Panc1 (cell line): ENCODE measurements around the gene MADD. TPM values are rescaled to one million over a fixed set of nuclear protein-coding genes. Genes with fewer than 3 reads are reported as not detected.

Experiments used
- ATAC-seq: fragments of 200-7000 bp; cut with Tn5 transposase; 2 replicates; pipeline ENCODE4 v1.9.1; 2020; ENCODE audit warnings: mild to moderate bottlenecking, moderate library complexity
- BruUV-seq: library from RNA; stranded (reverse); fragments of 400-500 nt; replicated peaks from 2 replicates; lab custom pipeline; 2021; lab: Mats Ljungman, UMichigan
- CTCF ChIA-PET: fragments of 300-600 bp; sonication (Branson Sonifier 250); formaldehyde crosslinking; loops from one replicate; lab custom pipeline; 2022; ENCODE audit warnings: antibody characterized with exemption; lab: Charles Lee
- POLR2A ChIA-PET: fragments of 300-600 bp; sonication (Branson Sonifier 250); formaldehyde crosslinking; loops from one replicate; lab custom pipeline; 2022; ENCODE audit warnings: antibody characterized with exemption; lab: Charles Lee
- DNase-seq: peaks from one replicate; pipeline ENCODE4 v3.0.0-alpha.2; 2010; ENCODE audit warnings: low read depth, low spot score
- H3K27ac ChIP-seq: 2 replicates; pipeline ENCODE4 v1.5.1; 2011; ENCODE audit warnings: mild to moderate bottlenecking, low read length, inconsistent platforms
- H3K27me3 ChIP-seq: fragments of 200-500 bp; sonication (Bioruptor generic); 2 replicates; pipeline ENCODE4 v1.6.0; 2014; ENCODE audit warnings: low read length, inconsistent platforms; ENCODE audit not compliant: control insufficient read depth, insufficient read depth
- H3K36me3 ChIP-seq: fragments of 200-500 bp; sonication (Bioruptor generic); 2 replicates; pipeline ENCODE4 v1.5.1; 2014; ENCODE audit warnings: inconsistent platforms, mild to moderate bottlenecking, low read length, moderate library complexity; ENCODE audit not compliant: control insufficient read depth, insufficient read depth
- H3K4me1 ChIP-seq: 2 replicates; pipeline ENCODE4 v1.5.1; 2011; ENCODE audit warnings: inconsistent platforms, mild to moderate bottlenecking, low read length, moderate library complexity; ENCODE audit not compliant: control insufficient read depth, insufficient read depth
- H3K4me3 ChIP-seq, 2 experiments: 2 replicates each; pipeline ENCODE4 v1.5.1; 2011 to 2012; ENCODE audit warnings: low read depth in 2 of 2, low read length in 2 of 2, mild to moderate bottlenecking in 2 of 2, inconsistent platforms in 1 of 2, moderate library complexity in 1 of 2
- H3K9me3 ChIP-seq: fragments of 200-500 bp; sonication (Bioruptor generic); 2 replicates; pipeline ENCODE4 v1.5.1; 2014; ENCODE audit warnings: low read depth, mild to moderate bottlenecking, inconsistent platforms, low read length, moderate library complexity; ENCODE audit not compliant: control insufficient read depth, insufficient read depth
- POLR2AphosphoS5 ChIP-seq: IDR thresholded peaks from 2 replicates; pipeline ENCODE4 v1.6.1; 2012; ENCODE audit warnings: mild to moderate bottlenecking, low read depth, low read length, moderate library complexity
- SIN3A ChIP-seq: IDR thresholded peaks from 2 replicates; pipeline ENCODE4 v1.6.1; 2012; ENCODE audit warnings: low read depth, mild to moderate bottlenecking, low read length, moderate library complexity, borderline replicate concordance; ENCODE audit not compliant: insufficient read depth
- TCF7L2 ChIP-seq: IDR thresholded peaks from 2 replicates; pipeline ENCODE4 v1.6.1; 2011; ENCODE audit warnings: mild to moderate bottlenecking, low read depth, low read length, inconsistent platforms
- in situ Hi-C: cut with HindIII; loops from 2 replicates; pipeline ENCODE4 v1.10.0; 2016; ENCODE audit warnings: low sequenced_read_pairs, low pct_unique_long_range_greater_than_20kb
- intact Hi-C: fragments of 100-400 bp; cut with micrococcal nuclease; formaldehyde crosslinking; loops from one replicate; pipeline ENCODE4 v1.10.0; 2022; ENCODE audit not compliant: unreplicated experiment
- total RNA-seq: library from RNA; stranded (reverse); gene quantifications from one replicate; pipeline ENCODE4 v1.2.1, GENCODE V29; 2021; ENCODE audit not compliant: unreplicated experiment
- TF ChIP-seq, protein P1 (sequence below): fragments of 450-650 bp; IDR thresholded peaks from 2 replicates; pipeline ENCODE4 v1.5.1; 2017; ENCODE audit warnings: mild to moderate bottlenecking
- TF ChIP-seq, protein P2 (sequence below), 2 experiments: IDR thresholded peaks; 2 replicates each; pipeline ENCODE4 v1.6.1; 2011 to 2012; ENCODE audit warnings: low read depth in 2 of 2, control low read depth in 1 of 2, low read length in 1 of 2, mild to moderate bottlenecking in 1 of 2, moderate library complexity in 1 of 2; ENCODE audit not compliant: insufficient read depth in 1 of 2

The MADD gene
- total RNA-seq, 1 experiment from 2014 or later = 51.1 TPM

DNA sequence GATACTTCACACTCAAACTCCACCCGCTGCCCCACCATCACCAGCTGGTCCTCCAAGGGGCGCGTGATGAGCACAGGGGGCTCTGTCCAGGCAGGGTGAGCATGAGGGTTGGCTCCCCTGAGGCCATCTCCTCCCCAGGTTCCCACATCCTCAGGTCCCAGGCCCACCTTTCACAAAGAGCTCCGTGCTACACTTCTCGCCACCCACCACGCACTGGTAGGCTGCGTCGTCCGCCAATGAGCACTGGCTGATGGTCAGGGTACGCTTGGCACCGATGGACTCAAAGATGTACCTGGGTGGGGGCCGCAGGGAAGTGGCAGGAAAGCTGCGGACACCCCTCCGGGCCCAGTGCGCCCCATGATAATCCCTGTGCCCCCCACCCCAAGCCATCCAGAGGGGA is 72.9 kb downstream of the MADD start:
- Histone ChIP-seq H3K9me3 (no peaks in the 10 kb centered on the region), H3K27ac (no peak overlapping the region), H3K4me1 (no peaks in the 10 kb centered on the region), H3K4me3 (no peak overlapping the region), H3K36me3 (no peaks in the 10 kb centered on the region), H3K27me3 (no peaks in the 10 kb centered on the region)
- ATAC-seq (no peak), DNase-seq (no peak)
- no TSS peak for BruUV-seq
- in situ Hi-C loops (no loop called here), intact Hi-C loops (no loop called here)
- POLR2A ChIA-PET = no interaction called here
- TF ChIP-seq TCF7L2 = no peak
- TF ChIP-seq POLR2AphosphoS5 = no peak
- TF ChIP-seq, protein P1, sequence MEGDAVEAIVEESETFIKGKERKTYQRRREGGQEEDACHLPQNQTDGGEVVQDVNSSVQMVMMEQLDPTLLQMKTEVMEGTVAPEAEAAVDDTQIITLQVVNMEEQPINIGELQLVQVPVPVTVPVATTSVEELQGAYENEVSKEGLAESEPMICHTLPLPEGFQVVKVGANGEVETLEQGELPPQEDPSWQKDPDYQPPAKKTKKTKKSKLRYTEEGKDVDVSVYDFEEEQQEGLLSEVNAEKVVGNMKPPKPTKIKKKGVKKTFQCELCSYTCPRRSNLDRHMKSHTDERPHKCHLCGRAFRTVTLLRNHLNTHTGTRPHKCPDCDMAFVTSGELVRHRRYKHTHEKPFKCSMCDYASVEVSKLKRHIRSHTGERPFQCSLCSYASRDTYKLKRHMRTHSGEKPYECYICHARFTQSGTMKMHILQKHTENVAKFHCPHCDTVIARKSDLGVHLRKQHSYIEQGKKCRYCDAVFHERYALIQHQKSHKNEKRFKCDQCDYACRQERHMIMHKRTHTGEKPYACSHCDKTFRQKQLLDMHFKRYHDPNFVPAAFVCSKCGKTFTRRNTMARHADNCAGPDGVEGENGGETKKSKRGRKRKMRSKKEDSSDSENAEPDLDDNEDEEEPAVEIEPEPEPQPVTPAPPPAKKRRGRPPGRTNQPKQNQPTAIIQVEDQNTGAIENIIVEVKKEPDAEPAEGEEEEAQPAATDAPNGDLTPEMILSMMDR = no peak
- TF ChIP-seq, protein P2, sequence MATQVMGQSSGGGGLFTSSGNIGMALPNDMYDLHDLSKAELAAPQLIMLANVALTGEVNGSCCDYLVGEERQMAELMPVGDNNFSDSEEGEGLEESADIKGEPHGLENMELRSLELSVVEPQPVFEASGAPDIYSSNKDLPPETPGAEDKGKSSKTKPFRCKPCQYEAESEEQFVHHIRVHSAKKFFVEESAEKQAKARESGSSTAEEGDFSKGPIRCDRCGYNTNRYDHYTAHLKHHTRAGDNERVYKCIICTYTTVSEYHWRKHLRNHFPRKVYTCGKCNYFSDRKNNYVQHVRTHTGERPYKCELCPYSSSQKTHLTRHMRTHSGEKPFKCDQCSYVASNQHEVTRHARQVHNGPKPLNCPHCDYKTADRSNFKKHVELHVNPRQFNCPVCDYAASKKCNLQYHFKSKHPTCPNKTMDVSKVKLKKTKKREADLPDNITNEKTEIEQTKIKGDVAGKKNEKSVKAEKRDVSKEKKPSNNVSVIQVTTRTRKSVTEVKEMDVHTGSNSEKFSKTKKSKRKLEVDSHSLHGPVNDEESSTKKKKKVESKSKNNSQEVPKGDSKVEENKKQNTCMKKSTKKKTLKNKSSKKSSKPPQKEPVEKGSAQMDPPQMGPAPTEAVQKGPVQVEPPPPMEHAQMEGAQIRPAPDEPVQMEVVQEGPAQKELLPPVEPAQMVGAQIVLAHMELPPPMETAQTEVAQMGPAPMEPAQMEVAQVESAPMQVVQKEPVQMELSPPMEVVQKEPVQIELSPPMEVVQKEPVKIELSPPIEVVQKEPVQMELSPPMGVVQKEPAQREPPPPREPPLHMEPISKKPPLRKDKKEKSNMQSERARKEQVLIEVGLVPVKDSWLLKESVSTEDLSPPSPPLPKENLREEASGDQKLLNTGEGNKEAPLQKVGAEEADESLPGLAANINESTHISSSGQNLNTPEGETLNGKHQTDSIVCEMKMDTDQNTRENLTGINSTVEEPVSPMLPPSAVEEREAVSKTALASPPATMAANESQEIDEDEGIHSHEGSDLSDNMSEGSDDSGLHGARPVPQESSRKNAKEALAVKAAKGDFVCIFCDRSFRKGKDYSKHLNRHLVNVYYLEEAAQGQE (IDR thresholded peaks at IDR 0.05; ENCODE audit: insufficient read depth in 1 of 2, low read depth in 2 of 2, low read length in 1 of 2) = no peak
- TF ChIP-seq SIN3A = no peak
- CTCF ChIA-PET = interaction anchor here (0.5 kb wide), 1 partner anchor 12 kb away, joined by 8 read pairs; no protein-coding TSS in a partner anchor

DNA sequence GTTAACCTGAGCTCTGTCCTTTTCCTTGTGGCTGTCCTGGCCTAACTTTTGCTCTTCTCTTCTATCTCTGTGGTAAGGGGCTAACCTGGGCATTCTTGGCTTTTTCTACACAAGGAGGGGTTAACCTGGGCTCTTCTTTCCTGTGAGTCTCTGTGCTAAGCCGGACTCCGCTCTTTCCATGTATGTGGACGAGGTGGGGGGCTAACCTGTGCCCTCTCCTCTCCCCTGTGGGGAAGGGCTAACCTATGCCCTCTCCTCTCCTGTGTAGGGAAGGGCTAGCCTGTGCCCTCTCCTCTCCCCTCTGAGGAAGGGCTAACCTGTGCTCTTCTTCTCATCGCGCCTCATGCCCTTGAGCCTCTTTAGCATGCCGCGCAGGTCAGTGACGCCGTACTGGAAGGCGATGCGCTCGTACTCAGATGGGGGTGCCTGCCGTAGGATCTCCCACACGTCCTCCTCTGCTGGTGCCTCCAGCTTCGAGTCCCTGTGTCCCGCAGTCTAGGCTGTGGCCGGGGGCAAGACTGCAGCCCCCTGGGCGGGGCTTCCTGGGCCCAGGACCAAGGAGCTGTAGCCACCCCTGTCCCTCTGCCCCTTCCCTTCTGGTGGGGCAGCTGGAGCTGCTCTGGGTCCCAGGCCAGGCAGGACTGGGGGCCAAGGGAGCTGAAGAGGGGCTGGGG is 76.1 kb downstream of the MADD start:
- ChIA-PET CTCF (interaction anchor here (0.9 kb wide), 1 partner anchor 9 kb away, joined by 3 read pairs; no protein-coding TSS in a partner anchor), POLR2A (no interaction called here)
- ATAC-seq (no peak), DNase-seq (no peak)
- no peaks in the 10 kb centered on the region for H3K9me3 ChIP-seq
- intact Hi-C loops = no loop called here
- H3K27me3 ChIP-seq = no peaks in the 10 kb centered on the region
- no TSS peak for BruUV-seq
- no peaks in the 10 kb centered on the region for H3K36me3 ChIP-seq
- H3K4me1 ChIP-seq = no peaks in the 10 kb centered on the region
- TF ChIP-seq SIN3A (no peak), TCF7L2 (no peak), POLR2AphosphoS5 (no peak)
- TF ChIP-seq, protein P1 = no peak
- TF ChIP-seq, protein P2 (IDR thresholded peaks at IDR 0.05; ENCODE audit: insufficient read depth in 1 of 2, low read depth in 2 of 2, low read length in 1 of 2) = no peak
- in situ Hi-C loops = no loop called here
- no peak overlapping the region for H3K27ac ChIP-seq
- no peak overlapping the region for H3K4me3 ChIP-seq
